K562 (cell line): ENCODE measurements around the gene DCHS2. TPM values are rescaled to one million over a fixed set of nuclear protein-coding genes. Genes with fewer than 3 reads are reported as not detected.
A peak's percentile ranks its signal among the peaks of the same experiment; 100 is the strongest.

ENCODE experiments used
- CCAR2 ChIP-seq: fragments of 200-400 bp; formaldehyde crosslinking; IDR thresholded peaks from 2 replicates; pipeline ENCODE4 v1.6.1; 2017; ENCODE audit warnings: mild to moderate bottlenecking, low read depth, low read length
- CTBP1 ChIP-seq: fragments of 450-650 bp; IDR thresholded peaks from 2 replicates; pipeline ENCODE4 v1.6.1; 2016; ENCODE audit warnings: borderline replicate concordance
- GTF2F1 ChIP-seq: IDR thresholded peaks from 2 replicates; pipeline ENCODE4 v1.6.1; 2011; ENCODE audit warnings: low read depth, low read length, improper control_type of control experiment
- MBD2 ChIP-seq: sonication (generic); IDR thresholded peaks from 2 replicates; pipeline ENCODE4 v1.6.1; 2016; ENCODE audit warnings: low read depth, borderline replicate concordance
- NCOA2 ChIP-seq, 2 experiments: fragments of 450-650 bp; IDR thresholded peaks; 2 replicates each; pipeline ENCODE4 v1.6.1; 2018; ENCODE audit warnings: mild to moderate bottlenecking in 2 of 2, moderate library complexity in 1 of 2; ENCODE audit not compliant: partially characterized antibody in 2 of 2
- NCOA4 ChIP-seq: fragments of 450-650 bp; IDR thresholded peaks from 2 replicates; pipeline ENCODE4 v1.6.1; 2018; ENCODE audit warnings: mild to moderate bottlenecking; ENCODE audit not compliant: partially characterized antibody
- SAFB ChIP-seq: fragments of 200-400 bp; formaldehyde crosslinking; IDR thresholded peaks from 2 replicates; pipeline ENCODE4 v1.6.1; 2017; ENCODE audit warnings: low read depth, low read length, borderline replicate concordance
- SMARCA4 ChIP-seq: fragments of 450-650 bp; IDR thresholded peaks from 2 replicates; pipeline ENCODE4 v1.6.1; 2016
- STAT5A ChIP-seq: IDR thresholded peaks from 2 replicates; pipeline ENCODE4 v1.6.1; 2012; ENCODE audit warnings: low read length, inconsistent platforms, borderline replicate concordance
- STAT5B ChIP-seq: fragments of 250-450 bp; sonication (Bioruptor Pico); IDR thresholded peaks from 2 replicates; pipeline ENCODE4 v1.8.0; 2021; ENCODE audit warnings: mild to moderate bottlenecking, inconsistent platforms
- TAF1 ChIP-seq: IDR thresholded peaks from 2 replicates; pipeline ENCODE4 v1.6.1; 2011; ENCODE audit warnings: mild to moderate bottlenecking, low read length, moderate library complexity; ENCODE audit not compliant: insufficient read depth, control insufficient read depth, severe bottlenecking; ENCODE audit errors: extremely low read depth
- TBP ChIP-seq: optimal IDR thresholded peaks from 2 replicates; pipeline ENCODE3; 2011; ENCODE audit warnings: low read depth, low read length, improper control_type of control experiment
- TGIF2 ChIP-seq: sonication (generic); formaldehyde crosslinking; IDR thresholded peaks from 2 replicates; pipeline ENCODE4 v1.8.1; 2022; ENCODE audit warnings: mild to moderate bottlenecking, missing genetic modification reagents, moderate library complexity
- ZEB2 ChIP-seq: fragments of 450-650 bp; IDR thresholded peaks from 2 replicates; pipeline ENCODE4 v1.6.1; 2016
- ZFX ChIP-seq: sonication (generic); formaldehyde crosslinking; IDR thresholded peaks from 2 replicates; pipeline ENCODE4 v1.8.0; 2022; ENCODE audit warnings: mild to moderate bottlenecking, missing genetic modification reagents, moderate library complexity
- ZNF263 ChIP-seq: sonication (generic); formaldehyde crosslinking; IDR thresholded peaks from 2 replicates; pipeline ENCODE4 v1.8.0; 2022; ENCODE audit warnings: mild to moderate bottlenecking, missing genetic modification reagents, borderline replicate concordance
- ZNF408 ChIP-seq: fragments of 250-450 bp; sonication (Bioruptor Pico); IDR thresholded peaks from 2 replicates; pipeline ENCODE4 v1.4.0; 2020; ENCODE audit warnings: low read depth, mild to moderate bottlenecking, moderate library complexity
- ZNF785 ChIP-seq: fragments of 250-450 bp; sonication (Bioruptor Pico); IDR thresholded peaks from 2 replicates; pipeline ENCODE4 v1.4.0; 2020; ENCODE audit warnings: mild to moderate bottlenecking
- polyA plus RNA-seq, 8 experiments: library from polyadenylated mRNA; depleted of rRNA in 4 of 8; stranded (reverse) in 5 of 8; unstranded in 3 of 8; fragments of >200 nt; fragmentation: Nextera tagmentation in 2 of 8; fragmentation: Illumina TruSeq in 1 of 8; extraction: Ambion mirVana in 2 of 8; extraction: Trizol in 1 of 8; gene quantifications; 2 replicates each; pipeline versions ENCODE4 v1.2.1 to v1.2.3, GENCODE V29; 2011 to 2014; ENCODE audit warnings: inconsistent platforms in 1 of 8, missing spikeins in 1 of 8
- total RNA-seq, 7 experiments: library from RNA; depleted of rRNA in 6 of 7; stranded (reverse); fragments of >200 nt in 6 of 7; fragmentation: Illumina TruSeq in 2 of 7; extraction: Trizol in 2 of 7; gene quantifications; 2 replicates each; pipeline versions ENCODE4 v1.2.1 to v1.2.3, GENCODE V29; 2011 to 2021; ENCODE audit warnings: low replicate concordance in 1 of 7
- TF ChIP-seq, protein P1 (sequence below): fragments of 450-650 bp; IDR thresholded peaks from one replicate; pipeline ENCODE4 v1.6.1; 2018; ENCODE audit warnings: mild to moderate bottlenecking, moderate library complexity; ENCODE audit not compliant: partially characterized antibody
- TF ChIP-seq, protein P2 (sequence below): fragments of 450-650 bp; formaldehyde crosslinking; IDR thresholded peaks from 2 replicates; pipeline ENCODE4 v1.4.0; 2022; ENCODE audit warnings: missing genetic modification characterization
- TF ChIP-seq, protein P3 (sequence below): fragments of 450-650 bp; formaldehyde crosslinking; IDR thresholded peaks from 2 replicates; pipeline ENCODE4 v1.4.0; 2020; ENCODE audit warnings: mild to moderate bottlenecking, moderate library complexity
- TF ChIP-seq, protein P4 (sequence below): sonication (generic); formaldehyde crosslinking; IDR thresholded peaks from 2 replicates; pipeline ENCODE4 v1.8.0; 2022; ENCODE audit warnings: mild to moderate bottlenecking, low read depth, missing genetic modification reagents
- TF ChIP-seq, protein P5 (sequence below): IDR thresholded peaks from 3 replicates; pipeline ENCODE4 v1.6.1; 2011; ENCODE audit warnings: borderline replicate concordance, mild to moderate bottlenecking, moderate library complexity; ENCODE audit not compliant: insufficient read length; ENCODE audit errors: extremely low read depth

The DCHS2 gene
- total and polyA plus RNA-seq, 9 of the 15 experiments (the other 6 are each of a cell fraction or from before 2014, with no cell fraction given): 0.49 to 7.1 (median 5.3) TPM

DNA sequence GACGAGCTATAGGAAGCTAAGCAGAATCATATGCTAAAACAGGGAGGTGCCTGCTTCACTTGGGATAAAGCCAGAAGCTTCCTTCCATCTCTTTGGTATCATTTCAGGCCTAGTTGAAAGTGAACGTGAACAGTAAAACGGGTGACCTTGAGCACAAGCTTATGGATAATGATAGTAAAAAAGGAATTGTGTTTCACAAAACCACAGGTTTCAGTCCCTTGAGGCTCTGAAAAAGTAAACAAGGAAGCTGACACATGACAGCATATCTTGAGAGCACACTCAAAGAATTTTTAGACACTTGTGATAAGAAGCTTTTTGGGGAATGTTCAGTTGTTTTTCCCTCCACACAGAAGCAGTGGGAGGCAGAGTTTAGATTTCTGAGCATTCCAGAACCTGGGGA is 286.1 kb downstream of the DCHS2 start (continued):
- TF ChIP-seq, protein P1, sequence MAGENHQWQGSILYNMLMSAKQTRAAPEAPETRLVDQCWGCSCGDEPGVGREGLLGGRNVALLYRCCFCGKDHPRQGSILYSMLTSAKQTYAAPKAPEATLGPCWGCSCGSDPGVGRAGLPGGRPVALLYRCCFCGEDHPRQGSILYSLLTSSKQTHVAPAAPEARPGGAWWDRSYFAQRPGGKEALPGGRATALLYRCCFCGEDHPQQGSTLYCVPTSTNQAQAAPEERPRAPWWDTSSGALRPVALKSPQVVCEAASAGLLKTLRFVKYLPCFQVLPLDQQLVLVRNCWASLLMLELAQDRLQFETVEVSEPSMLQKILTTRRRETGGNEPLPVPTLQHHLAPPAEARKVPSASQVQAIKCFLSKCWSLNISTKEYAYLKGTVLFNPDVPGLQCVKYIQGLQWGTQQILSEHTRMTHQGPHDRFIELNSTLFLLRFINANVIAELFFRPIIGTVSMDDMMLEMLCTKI: no peak
- TF ChIP-seq ZNF785 (CRISPR knock-in tag) (no peak), ZFX (CRISPR knock-in tag) (no peak), STAT5A (no peak), TGIF2 (CRISPR knock-in tag) (no peak), NCOA4 (no peak), SAFB (no peak), SMARCA4 (peak; percentile 80), NCOA2 (IDR thresholded peaks at IDR 0.05; ENCODE audit: partially characterized antibody in 2 of 2) (no peak), CTBP1 (peak; percentile 85), GTF2F1 (no peak), ZNF263 (CRISPR knock-in tag) (no peak), TBP (no peak), MBD2 (no peak), CCAR2 (no peak), STAT5B (no peak), TAF1 (no peak), ZNF408 (CRISPR knock-in tag) (no peak), ZEB2 (no peak)
- TF ChIP-seq, protein P2, sequence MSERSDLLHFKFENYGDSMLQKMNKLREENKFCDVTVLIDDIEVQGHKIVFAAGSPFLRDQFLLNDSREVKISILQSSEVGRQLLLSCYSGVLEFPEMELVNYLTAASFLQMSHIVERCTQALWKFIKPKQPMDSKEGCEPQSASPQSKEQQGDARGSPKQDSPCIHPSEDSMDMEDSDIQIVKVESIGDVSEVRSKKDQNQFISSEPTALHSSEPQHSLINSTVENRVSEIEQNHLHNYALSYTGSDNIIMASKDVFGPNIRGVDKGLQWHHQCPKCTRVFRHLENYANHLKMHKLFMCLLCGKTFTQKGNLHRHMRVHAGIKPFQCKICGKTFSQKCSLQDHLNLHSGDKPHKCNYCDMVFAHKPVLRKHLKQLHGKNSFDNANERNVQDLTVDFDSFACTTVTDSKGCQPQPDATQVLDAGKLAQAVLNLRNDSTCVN (CRISPR knock-in tag): no peak
- TF ChIP-seq, protein P3, sequence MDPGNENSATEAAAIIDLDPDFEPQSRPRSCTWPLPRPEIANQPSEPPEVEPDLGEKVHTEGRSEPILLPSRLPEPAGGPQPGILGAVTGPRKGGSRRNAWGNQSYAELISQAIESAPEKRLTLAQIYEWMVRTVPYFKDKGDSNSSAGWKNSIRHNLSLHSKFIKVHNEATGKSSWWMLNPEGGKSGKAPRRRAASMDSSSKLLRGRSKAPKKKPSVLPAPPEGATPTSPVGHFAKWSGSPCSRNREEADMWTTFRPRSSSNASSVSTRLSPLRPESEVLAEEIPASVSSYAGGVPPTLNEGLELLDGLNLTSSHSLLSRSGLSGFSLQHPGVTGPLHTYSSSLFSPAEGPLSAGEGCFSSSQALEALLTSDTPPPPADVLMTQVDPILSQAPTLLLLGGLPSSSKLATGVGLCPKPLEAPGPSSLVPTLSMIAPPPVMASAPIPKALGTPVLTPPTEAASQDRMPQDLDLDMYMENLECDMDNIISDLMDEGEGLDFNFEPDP (CRISPR knock-in tag): no peak
- TF ChIP-seq, protein P4, sequence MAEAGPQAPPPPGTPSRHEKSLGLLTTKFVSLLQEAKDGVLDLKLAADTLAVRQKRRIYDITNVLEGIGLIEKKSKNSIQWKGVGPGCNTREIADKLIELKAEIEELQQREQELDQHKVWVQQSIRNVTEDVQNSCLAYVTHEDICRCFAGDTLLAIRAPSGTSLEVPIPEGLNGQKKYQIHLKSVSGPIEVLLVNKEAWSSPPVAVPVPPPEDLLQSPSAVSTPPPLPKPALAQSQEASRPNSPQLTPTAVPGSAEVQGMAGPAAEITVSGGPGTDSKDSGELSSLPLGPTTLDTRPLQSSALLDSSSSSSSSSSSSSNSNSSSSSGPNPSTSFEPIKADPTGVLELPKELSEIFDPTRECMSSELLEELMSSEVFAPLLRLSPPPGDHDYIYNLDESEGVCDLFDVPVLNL (CRISPR knock-in tag): no peak
- TF ChIP-seq, protein P5, sequence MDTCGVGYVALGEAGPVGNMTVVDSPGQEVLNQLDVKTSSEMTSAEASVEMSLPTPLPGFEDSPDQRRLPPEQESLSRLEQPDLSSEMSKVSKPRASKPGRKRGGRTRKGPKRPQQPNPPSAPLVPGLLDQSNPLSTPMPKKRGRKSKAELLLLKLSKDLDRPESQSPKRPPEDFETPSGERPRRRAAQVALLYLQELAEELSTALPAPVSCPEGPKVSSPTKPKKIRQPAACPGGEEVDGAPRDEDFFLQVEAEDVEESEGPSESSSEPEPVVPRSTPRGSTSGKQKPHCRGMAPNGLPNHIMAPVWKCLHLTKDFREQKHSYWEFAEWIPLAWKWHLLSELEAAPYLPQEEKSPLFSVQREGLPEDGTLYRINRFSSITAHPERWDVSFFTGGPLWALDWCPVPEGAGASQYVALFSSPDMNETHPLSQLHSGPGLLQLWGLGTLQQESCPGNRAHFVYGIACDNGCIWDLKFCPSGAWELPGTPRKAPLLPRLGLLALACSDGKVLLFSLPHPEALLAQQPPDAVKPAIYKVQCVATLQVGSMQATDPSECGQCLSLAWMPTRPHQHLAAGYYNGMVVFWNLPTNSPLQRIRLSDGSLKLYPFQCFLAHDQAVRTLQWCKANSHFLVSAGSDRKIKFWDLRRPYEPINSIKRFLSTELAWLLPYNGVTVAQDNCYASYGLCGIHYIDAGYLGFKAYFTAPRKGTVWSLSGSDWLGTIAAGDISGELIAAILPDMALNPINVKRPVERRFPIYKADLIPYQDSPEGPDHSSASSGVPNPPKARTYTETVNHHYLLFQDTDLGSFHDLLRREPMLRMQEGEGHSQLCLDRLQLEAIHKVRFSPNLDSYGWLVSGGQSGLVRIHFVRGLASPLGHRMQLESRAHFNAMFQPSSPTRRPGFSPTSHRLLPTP: no peak
